Measurements from ENCODE around the gene RXRG. TPM values are rescaled to one million over a fixed set of nuclear protein-coding genes. Genes with fewer than 3 reads are reported as not detected.

The RXRG gene
- total RNA-seq, 1 experiment from 2014 or later, result not detected

GRCh38 chr1:165449131-165449530 is 4.2 kb upstream of the RXRG start (continued):
- TF ChIP-seq ZNF423 (CRISPR knock-in tag; IDR thresholded peaks at IDR 0.05) (no peak), PREB (CRISPR knock-in tag; IDR thresholded peaks at IDR 0.05; ENCODE audit: borderline replicate concordance) (no peak), ZNF671 (CRISPR knock-in tag; IDR thresholded peaks at IDR 0.05) (no peak), GTF2I (CRISPR knock-in tag; conservative IDR thresholded peaks at IDR 0.05) (no peak), RORB (CRISPR knock-in tag; IDR thresholded peaks at IDR 0.05) (no peak), ZNF396 (CRISPR knock-in tag; IDR thresholded peaks at IDR 0.05; ENCODE audit: borderline replicate concordance) (no peak)

DNA sequence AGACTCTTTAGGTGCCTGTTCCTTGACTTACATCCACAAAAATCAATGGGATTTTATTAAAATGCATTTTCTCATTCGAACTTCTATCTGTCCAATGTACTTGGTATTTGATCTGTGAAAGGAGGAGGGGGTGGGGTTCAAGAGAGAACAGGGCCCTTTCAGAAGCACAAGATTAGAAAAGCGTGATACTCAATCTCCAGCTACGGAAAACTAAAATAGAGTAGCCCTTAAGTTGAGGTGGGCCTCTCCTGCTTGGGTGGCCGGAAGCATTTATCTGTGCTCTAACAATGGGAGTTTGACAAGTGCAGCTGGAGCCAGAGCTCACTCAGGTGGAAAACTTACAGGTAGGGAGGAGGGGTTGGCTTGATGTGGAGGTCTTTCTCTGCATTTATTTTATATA is 462 bp upstream of the RXRG start:
- ChIA-PET CTCF (interaction anchor here (0.8 kb wide), 1 partner anchor 147 kb away, joined by 3 read pairs; no protein-coding TSS in a partner anchor), POLR2A (no interaction called here)
- no peak for ATAC-seq
- no peaks in the 10 kb centered on the region for H3K9me3 Mint-ChIP-seq
- H3K27me3 Mint-ChIP-seq (ENCODE audit: low read depth), result no peaks in the 10 kb centered on the region; the same call in 1 of the 2 replicates
- peaks cover 5% of the 10 kb centered on the region for H3K4me1 Mint-ChIP-seq
- no peak overlapping the region for H3K4me3 Mint-ChIP-seq
- H3K27ac Mint-ChIP-seq, result no peak overlapping the region
- no peaks in the 10 kb centered on the region for H3K36me3 Mint-ChIP-seq
- DNase-seq (ENCODE audit: low spot score), result no peak
- TF ChIP-seq EMX1 (CRISPR knock-in tag; IDR thresholded peaks at IDR 0.05), result no peak

DNA sequence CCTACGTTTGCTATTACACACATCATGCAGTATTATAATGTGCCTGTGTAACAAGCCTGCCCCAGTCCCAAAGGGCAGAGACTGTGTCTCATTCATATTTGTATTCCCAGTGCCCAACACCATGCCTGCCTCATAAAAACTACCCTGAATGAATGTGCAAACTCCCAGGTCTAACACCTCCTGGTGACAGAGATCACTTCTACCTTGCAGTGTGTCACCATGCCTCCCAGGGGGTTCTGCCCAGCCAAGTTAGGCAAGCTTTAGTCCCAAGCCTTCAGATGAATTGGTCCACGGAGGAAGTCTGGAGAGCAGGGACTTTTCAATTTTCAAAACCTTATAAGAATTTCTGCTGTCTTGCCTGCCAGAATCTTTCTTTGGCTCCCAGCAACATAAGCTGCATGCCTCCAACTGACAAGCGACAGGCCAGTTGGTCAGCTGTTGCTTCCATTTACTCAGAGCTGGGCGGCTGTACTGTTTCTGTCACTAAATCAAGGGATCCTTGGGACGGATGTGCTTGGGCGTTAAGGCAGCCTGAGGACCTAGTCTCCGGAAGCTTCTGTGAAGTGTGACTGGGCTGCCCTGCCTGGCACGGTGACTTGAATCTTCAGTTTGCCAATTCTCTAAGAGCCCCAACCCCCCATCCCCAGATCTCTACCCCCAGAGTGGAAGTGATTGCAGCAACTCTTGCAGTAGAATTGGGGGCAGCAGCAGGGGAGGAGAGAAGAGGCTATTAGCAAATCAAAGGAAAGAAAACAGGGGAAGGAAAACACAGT is 1.2 kb downstream of the RXRG start:
- ATAC-seq, result peak; percentile 48
- H3K27ac Mint-ChIP-seq, result no peak overlapping the region
- TF ChIP-seq ZNF671 (CRISPR knock-in tag; IDR thresholded peaks at IDR 0.05), result no peak
- TF ChIP-seq AFF4 (CRISPR knock-in tag; IDR thresholded peaks at IDR 0.05; ENCODE audit: borderline replicate concordance), result no peak
- no peak for TF ChIP-seq HMGA2 (CRISPR knock-in tag; IDR thresholded peaks at IDR 0.05)
- TF ChIP-seq, protein P1, sequence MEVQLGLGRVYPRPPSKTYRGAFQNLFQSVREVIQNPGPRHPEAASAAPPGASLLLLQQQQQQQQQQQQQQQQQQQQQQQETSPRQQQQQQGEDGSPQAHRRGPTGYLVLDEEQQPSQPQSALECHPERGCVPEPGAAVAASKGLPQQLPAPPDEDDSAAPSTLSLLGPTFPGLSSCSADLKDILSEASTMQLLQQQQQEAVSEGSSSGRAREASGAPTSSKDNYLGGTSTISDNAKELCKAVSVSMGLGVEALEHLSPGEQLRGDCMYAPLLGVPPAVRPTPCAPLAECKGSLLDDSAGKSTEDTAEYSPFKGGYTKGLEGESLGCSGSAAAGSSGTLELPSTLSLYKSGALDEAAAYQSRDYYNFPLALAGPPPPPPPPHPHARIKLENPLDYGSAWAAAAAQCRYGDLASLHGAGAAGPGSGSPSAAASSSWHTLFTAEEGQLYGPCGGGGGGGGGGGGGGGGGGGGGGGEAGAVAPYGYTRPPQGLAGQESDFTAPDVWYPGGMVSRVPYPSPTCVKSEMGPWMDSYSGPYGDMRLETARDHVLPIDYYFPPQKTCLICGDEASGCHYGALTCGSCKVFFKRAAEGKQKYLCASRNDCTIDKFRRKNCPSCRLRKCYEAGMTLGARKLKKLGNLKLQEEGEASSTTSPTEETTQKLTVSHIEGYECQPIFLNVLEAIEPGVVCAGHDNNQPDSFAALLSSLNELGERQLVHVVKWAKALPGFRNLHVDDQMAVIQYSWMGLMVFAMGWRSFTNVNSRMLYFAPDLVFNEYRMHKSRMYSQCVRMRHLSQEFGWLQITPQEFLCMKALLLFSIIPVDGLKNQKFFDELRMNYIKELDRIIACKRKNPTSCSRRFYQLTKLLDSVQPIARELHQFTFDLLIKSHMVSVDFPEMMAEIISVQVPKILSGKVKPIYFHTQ (CRISPR knock-in tag; IDR thresholded peaks at IDR 0.05), result no peak
- TF ChIP-seq SOX15 (CRISPR knock-in tag; IDR thresholded peaks at IDR 0.05), result no peak
- TF ChIP-seq TEAD4 (CRISPR knock-in tag; IDR thresholded peaks at IDR 0.05), result no peak
- TF ChIP-seq ARID4B (CRISPR knock-in tag; IDR thresholded peaks at IDR 0.05; ENCODE audit: borderline replicate concordance), result no peak
- TF ChIP-seq NFE2L1 (CRISPR knock-in tag; IDR thresholded peaks at IDR 0.05), result no peak
- TF ChIP-seq JAZF1 (CRISPR knock-in tag; IDR thresholded peaks at IDR 0.05), result no peak
- TF ChIP-seq ATF1 (CRISPR knock-in tag; IDR thresholded peaks at IDR 0.05), result no peak
- TF ChIP-seq, protein P2, sequence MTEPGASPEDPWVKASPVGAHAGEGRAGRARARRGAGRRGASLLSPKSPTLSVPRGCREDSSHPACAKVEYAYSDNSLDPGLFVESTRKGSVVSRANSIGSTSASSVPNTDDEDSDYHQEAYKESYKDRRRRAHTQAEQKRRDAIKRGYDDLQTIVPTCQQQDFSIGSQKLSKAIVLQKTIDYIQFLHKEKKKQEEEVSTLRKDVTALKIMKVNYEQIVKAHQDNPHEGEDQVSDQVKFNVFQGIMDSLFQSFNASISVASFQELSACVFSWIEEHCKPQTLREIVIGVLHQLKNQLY (CRISPR knock-in tag; IDR thresholded peaks at IDR 0.05), result no peak

More for the DNA sequence above, 1.2 kb downstream of the RXRG start:
- H3K36me3 Mint-ChIP-seq, result no peaks in the 10 kb centered on the region
- H3K4me1 Mint-ChIP-seq, result peaks cover 11% of the 10 kb centered on the region
- POLR2A ChIA-PET, result no interaction called here
- DNase-seq (ENCODE audit: low spot score), result peak; percentile 18
- H3K4me3 Mint-ChIP-seq, result no peak overlapping the region
- no peaks in the 10 kb centered on the region for H3K9me3 Mint-ChIP-seq
- H3K27me3 Mint-ChIP-seq (ENCODE audit: low read depth), result peaks cover under 1% of the 10 kb centered on the region; the same call in 1 of the 2 replicates
- CTCF ChIA-PET, result interaction anchor here (0.8 to 1.3 kb wide), 2 partner anchors 149 to 302 kb away, joined by 3 read pairs; no protein-coding TSS in a partner anchor

All from WTC11 (cell line).